D721Med (cell line): ENCODE results near the gene ZNF3.
"Not testable (repeated sequence)": the region's sequence is repeated elsewhere in the genome, so short reads cannot be mapped to it uniquely, and the experiment has no call there.

ENCODE experiments used
- DNase-seq: peaks from one replicate; pipeline ENCODE4 v3.0.0; 2011; ENCODE audit warnings: low spot score; ENCODE audit not compliant: insufficient read length
- FAIRE-seq: peaks from 2 replicates; lab custom pipeline; 2011; peaks lifted over from hg19 to GRCh38; lab: Jason Lieb, UNC
- TF ChIP-seq, protein P1 (sequence below): IDR thresholded peaks from 2 replicates; pipeline ENCODE4 v1.5.1; 2012; ENCODE audit warnings: mild to moderate bottlenecking, control low read depth; ENCODE audit not compliant: insufficient read depth; ENCODE audit errors: missing control alignments

ZNF3 gene

GRCh38 chr7:100081535-100082102 lies at the start of gene ZNF3:
Gene ZNF3 (minus strand): TSS chr7:100081723. CDS start chr7:100077357, 4,366 bp downstream.
- FAIRE-seq (no peak), DNase-seq (peak; percentile 70)
- TF ChIP-seq, protein P1, sequence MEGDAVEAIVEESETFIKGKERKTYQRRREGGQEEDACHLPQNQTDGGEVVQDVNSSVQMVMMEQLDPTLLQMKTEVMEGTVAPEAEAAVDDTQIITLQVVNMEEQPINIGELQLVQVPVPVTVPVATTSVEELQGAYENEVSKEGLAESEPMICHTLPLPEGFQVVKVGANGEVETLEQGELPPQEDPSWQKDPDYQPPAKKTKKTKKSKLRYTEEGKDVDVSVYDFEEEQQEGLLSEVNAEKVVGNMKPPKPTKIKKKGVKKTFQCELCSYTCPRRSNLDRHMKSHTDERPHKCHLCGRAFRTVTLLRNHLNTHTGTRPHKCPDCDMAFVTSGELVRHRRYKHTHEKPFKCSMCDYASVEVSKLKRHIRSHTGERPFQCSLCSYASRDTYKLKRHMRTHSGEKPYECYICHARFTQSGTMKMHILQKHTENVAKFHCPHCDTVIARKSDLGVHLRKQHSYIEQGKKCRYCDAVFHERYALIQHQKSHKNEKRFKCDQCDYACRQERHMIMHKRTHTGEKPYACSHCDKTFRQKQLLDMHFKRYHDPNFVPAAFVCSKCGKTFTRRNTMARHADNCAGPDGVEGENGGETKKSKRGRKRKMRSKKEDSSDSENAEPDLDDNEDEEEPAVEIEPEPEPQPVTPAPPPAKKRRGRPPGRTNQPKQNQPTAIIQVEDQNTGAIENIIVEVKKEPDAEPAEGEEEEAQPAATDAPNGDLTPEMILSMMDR, result peak; percentile 83

DNA sequence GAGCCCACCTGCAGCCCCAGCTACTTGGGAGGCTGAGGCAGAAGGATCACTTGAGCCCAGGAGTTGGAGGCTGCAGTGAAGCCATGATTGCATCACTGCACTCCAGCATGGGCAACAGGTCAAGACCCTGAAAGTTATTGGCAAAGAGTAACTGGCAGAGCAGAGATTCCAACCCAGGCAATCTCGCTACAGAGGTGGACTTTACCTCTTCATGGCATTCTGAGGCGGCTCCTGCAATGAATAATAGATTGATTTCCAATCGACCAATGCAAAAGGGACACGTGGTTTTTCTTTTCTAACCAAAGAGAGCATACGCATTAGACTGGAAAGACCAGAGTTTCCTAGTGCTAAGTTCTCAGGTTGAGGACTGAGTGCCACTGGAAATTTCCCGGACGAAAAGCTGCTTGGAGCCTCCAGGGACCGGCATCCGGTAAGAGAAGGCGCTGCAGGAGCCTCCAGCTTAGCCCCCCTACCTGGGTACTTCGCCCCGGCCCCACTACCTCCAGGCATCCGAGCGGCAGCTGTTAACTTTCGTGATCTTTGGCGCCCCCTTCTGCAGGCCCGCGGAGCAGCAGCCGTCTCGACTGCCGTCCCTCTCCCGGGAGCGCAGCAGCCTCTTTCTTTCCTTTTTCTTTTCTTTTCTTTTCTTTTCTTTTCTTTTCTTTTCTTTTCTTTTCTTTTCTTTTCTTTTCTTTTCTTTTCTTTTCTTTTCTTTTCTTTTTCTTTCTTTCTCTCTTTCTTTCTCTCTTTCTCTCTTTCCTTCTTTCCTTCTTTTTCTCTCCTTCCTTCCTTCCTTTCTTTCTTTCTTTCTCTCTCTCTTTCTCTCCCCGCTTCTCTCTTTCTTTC lies 49.3 kb upstream of the ZNF3 start:
- TF ChIP-seq, protein P1, result peak; percentile 78
- FAIRE-seq (no peak), DNase-seq (no peak)

GRCh38 chr7:100130220-100130607 lies 48.7 kb upstream of the ZNF3 start:
- FAIRE-seq, DNase-seq: not testable (repeated sequence)

GRCh38 chr7:100128637-100128963 lies 47.1 kb upstream of the ZNF3 start:
- FAIRE-seq (no peak), DNase-seq (no peak)
- TF ChIP-seq, protein P1, result no peak

- TF ChIP-seq, protein P1, result no peak
- DNase-seq, result no peak
- no peak for FAIRE-seq
These were observed 46.5 kb upstream of the ZNF3 start for GRCh38 chr7:100127866-100128636.

- FAIRE-seq (no peak), DNase-seq (peak; percentile 89)
- TF ChIP-seq, protein P1, result no peak
These were observed 45.7 kb upstream of the ZNF3 start, which contains the start of gene MBLAC1 for GRCh38 chr7:100126931-100127865. Gene MBLAC1 (plus strand): TSS chr7:100126967. CDS start chr7:100127396, 429 bp downstream.
